NCI-H1092 treated with DMSO at 0.1 percent for 48 hours (cell line): ENCODE results near the gene FAM222A.

Experiments used
- DNase-seq: peaks from one replicate; lab custom pipeline; 2025; lab: John Stamatoyannopoulos, UW

Gene FAM222A

DNA sequence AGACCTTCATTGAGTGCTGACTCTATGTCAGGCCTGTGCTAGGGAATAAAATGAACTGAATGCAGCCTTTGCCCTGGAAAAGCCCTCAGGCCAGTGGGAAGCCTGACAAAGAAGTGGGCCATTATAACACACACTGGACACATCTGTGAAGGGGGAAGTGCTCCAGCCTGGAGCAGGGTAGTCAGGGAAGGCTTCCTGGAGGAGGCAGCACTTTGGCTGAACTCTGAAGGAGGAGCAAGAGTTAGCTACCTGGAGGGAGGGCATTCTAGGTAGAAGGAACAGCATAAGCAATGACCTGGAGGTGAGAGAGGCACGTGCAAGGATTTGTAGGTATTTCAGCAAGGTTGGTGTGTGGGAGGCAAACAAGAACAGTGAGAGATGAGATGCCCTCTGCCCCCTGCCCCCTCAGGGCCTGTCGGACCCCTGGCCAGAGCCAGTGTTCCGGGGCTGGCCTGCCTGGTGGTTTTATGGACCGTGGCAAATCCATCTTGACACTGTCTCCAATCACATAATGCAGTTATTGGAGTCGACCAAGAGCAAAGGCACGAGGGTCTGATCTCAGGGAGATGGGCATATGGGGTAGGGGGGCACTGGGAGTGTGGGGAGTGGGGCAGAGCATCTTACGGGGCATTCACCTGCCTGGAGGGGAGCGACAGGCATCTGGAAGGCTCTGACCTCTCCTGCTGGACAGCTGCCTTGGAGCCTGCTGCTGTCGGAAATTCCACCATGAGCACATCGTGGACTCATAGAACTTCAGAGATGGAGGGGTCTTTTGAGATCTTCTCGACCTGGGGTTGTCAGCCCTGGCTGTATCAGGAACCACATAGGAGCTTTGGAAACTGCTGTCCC lies 2.7 kb upstream of the FAM222A start:
- DNase-seq, result no peak

DNA sequence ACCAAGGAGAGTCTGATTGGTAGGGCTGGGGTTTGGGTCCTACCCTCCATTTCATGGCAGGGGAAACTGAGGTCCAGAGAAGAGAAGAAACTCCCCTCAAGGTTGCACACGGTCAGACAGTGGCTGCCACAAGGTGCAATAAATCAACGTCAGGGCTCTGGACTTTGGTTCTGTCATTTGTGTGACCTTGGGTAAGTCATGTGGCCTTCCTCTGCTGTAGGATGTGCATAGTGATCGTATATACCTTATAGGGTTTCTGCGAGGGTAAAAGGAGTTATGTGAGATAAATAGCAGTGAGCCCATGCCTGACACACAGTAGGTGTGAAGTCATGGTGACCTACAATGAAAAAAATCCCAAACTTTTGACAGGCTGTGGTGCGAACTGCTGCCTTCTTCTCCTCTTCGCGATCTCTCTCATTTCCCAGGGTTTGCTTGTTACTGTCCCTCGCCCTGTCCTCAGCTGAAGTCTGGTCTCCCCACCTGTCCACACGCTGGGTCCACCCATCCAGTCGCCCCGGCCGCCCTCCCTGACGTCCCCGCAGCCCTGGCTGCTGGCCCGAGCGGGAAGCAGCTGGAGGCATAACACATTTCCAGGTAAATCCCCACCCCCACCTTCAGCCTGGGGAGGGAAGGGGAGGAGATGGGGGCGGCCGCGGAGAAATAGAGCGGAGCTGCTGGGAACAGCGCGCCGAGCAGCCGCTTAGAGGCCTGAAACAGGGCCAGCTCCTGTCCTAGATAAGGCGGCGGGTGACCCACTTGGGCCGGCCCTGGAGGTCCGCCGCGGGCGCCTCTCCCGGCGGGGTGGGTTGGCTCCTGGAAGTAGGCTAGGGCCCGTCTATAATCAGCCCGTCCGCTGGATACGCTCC lies 1.8 kb upstream of the FAM222A start:
- DNase-seq, result no peak

DNA sequence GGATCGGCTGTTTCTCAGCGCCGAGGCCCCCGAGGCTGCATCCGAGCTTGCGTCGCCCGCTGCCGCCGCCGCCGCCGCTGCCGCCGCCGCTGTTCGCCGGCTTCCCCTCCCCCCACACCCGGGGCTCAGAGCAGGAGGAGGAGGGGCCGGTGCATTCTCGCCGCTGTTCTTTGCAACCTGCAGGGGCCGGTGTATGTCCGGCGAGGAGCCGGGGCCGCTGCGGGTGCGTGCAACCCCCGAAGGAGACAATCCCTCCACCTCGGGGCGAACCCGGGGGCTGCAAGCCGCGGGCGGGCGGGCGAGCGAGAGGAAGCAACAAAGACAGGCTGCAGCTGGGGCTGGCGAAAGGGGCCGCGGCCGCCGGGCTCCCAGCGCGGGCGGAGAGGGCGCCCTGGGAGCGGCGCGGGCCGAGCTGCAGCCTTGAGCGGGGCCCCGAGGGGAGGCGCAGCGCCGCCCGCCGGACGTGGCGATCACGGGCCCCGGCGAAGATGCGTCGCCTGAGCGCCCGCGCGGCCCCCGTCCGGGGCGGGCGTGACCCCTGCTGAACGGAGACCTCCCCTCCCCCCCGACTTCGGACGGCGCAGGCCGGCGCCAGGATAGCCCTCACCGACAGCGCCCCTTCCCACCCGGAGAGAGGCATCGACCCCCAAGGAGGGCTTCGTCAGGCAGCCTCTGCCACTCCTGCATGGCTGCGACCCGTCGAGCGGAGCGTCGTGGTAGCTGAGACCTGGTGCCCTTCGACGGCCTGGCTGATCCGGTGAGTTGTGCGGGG lies 702 bp downstream of the FAM222A start:
- peak; percentile 31 for DNase-seq

DNA sequence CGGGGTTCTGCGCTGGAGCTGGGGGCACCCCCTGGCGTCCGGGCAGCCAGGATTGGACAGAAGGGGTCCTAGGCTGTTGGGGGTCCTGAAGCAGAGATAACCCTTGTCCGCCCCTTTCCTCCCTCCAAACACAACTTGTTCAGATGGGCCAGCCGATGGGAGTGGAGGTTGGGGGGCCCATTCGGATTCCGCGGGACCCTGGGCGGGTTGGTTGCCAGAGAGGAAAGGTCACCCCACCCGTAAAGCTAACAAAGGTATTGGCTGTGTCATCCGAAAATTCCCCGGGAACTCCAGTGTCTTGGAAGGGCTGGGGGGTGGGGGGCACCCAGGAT lies 1.3 kb downstream of the FAM222A start:
- no peak for DNase-seq

DNA sequence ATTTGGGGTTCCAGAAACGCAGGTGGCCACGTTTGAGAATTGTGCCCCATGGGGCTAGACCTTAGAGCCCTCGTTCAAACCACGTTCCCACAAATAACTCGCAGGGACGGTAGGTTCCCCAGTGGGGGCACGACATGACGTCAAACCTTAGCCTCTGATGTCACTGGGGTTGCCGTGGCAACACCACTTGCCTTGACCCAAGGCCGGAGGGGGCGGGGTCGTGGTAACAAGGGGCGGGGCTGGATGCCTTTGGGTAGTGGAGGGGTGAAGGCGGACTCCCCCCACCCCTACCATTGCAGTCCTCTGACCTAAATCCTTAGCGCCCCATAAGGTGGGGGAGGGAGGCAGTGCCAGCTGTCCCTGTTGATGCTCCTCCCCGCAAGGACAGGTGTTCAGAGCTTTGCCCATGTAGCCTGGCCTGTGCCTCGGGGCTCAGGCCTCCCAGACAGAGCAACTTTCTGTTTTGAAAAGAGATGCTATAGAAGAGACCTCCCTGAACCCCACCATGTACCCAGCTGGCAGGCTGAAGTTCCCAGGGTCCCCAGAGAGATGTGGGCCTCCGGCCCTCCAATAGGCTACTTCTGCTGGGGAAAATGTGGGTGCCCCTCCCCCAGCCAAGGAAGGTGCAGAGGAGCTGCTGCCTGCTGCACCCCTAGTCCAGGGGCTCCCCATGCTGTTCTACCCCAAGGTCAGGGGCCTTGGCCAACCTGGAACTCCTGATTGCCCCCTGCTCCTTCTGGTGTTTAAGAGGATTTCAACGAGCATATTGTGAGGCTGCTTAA lies 1.9 kb downstream of the FAM222A start:
- peak; percentile 10 for DNase-seq

DNA sequence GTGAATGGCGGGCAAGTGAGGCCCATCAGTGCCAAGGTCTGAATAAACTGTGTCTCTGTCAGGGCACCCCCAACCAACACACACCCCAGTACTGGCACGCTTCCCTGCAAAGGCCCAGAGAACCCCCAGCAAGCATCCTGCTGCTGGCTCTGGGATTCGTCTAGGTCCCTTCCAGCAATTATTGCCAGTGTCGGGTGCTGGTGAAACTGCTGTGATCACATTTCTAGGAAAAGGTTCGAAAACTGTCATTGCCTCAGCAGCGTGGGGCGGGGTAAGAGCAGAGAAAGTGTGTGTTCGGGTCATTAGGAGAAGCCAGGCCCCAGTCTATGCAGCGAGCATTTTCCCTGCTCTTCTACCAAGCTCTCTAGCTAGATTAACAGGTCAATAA lies 2.5 kb downstream of the FAM222A start:
- no peak for DNase-seq

DNA sequence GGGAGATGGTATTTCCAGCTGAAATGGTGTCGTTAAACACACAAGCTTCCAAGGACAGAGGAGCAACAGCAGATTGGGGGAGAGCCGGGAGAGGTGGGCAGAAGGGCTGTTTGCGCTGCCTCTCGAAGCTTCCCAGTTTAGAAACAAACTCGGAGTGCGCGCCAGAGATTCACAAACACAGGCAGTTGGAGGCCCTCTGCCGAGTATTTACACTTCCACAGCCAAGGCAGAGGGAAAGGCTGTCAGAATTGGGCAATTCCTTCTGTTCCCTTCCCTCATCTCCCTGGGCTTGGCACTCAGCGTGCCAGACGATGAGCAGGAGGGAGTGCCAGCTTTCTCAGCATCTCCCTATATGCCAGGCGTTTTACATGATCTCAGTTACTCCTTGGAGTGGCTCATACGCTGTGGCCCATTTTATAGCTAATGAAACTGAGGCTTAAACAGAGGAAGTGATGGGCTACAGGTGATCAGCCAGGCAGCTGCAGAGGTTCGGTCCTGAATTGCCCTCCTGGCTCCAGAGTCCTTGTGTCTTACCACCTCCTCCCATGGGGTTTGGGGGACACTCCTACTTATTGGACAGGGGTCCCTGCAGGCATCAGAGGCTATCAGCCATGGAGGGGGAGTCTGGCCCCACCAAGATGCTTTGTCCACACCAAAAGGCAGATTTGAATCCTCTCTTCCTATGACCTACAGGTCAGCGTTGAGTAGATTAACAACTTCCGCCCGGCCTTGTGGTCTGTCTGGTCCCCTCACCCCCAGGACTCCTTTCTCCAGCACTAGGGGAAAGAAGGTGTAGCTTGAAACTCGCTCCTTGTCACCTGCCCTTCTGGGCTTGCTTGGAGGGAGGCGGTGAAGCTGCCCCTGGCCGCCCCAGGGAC lies 3.1 kb downstream of the FAM222A start:
- DNase-seq, result peak; percentile 69

DNA sequence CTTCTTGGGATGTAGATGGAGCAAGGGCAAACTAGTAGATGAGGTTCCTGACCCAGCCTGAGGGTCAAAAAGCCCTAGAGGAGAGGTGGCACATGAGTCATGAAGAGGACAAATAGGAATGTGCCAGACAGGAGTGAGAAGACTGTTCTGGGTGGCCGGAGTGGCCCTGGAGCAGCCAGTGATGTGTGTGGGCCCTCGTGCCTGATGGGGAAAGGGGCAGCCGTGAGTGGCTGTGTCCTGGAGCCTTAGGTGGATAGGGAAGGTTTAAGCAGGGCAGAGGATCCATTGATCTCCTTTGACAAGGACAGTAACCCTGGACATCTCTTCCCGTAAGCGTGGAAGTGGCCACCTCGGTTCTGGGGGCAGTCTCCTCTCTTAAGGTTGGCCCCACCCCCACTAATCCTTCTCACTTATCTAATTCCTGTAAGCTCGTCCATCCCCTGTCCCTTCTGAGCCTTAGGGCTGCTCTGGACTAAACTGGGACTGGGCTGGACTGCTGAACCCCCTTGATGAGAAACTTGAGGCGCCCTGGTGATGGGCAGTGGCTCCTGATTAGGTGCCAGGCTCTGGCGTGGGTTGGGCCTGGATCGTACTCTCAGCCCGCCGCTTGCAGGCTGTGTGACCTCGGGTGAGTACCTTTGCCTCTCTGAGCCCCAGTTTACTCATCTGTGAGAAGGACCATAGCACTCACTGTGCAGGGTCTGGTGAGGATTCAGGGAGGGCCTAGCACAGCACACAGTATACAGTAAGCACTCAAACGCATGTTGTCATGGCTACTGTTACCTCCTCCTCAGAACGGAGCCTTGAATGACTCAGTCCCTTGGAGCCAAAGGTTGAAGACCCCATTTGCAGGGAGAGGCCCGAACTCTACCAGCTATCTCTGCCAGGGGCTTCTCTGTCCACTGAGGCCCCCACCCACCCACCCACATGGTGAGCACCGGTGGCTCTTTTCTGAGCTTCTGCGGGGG lies 4.0 kb downstream of the FAM222A start:
- no peak for DNase-seq

DNA sequence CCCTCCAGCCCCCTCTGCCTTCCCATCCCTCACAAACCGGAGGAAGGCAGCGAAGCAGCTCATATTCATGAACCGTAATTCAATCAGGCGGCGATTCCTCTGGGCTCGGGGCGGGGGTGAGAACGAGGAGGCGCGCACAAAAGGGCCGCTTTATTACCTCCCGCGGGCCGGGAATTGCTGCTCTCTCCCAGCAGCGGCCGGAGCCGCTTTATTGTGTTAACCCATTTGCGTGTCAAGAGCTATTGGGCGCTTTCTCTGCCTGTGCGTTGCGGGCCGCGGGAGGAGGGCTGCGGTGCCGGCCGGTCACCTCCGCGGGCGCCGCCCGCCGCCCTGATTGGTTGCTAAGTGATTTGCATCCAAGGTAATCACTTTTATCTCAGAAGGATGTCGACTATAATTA lies 4.8 kb downstream of the FAM222A start:
- DNase-seq, result peak; percentile 22

DNA sequence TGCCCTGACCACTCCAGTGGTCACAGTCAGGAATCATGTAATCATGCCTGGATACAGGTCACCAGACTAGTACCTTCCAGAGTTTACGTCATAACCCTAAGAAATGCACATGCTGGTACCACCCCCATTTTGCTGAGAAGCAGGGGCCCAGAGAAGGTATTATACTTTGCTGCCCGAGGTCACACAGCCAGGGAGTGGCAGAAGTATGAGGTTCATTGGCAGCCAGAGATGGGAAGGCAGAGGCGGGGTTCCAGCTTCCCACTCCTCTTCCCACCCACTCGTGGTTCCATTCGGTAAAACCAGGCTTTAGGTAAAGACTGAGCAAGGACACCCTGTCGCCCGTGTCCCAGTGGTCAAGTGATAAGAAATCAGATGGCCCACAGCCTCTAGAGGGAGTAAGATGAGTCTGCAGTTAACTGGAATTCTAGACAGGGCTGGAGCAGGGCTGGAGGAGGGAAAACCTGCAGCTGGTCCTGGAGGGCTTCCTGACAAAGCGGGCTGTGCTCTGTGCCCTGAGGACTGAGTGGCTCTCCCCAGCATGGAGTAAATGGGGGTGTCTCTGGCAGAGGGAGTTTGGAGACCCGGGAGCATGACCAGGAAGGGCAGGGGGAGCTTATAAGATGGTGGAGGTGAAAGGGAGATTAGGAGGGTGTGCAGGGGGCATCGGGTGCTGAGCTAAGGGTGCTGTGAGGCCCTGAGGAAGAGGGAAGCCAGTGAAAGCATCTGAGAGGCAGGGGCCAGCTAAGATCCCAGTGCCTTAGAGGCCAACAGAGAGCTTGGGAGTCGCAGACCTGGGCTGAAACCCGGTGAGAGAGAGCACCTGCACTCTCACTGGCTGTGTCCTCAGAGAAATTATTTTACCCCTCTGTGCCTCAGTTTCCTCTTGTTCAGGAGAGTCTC lies 5.7 kb downstream of the FAM222A start:
- no peak for DNase-seq

DNA sequence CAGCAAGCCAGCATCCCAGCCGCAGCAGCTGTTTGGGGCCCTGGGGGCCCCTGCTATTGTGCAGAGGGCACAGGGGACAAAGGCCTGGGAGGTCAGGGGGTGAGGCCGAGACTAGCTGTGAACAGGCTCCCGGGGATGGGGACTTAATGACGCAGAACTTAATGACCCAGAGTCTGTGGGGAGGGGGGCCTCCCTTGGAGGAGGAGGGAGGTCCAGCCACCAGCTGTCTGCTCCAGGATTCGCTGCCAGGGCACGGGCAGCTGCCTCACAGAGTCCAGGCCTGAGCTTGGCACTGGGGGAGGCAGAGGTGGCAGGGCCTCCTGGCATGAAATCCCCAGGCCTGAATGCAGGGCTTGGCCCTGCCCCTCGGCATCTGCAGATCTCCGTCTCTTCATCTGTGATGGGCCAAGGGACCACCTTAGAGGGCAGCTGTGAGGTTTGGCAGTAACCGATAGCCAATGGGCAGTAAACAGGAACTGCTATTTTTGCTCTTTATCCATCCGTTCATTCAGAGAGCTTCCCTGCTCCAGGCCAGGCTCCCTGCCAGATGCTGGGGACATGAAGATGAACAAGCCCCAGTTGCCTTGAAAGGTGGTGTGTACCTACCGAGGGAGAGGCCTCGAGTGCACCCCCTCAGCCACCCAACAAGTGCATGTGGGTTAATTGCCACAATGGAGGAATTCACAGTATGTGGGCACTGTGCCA lies 6.7 kb downstream of the FAM222A start:
- peak; percentile 50 for DNase-seq

DNA sequence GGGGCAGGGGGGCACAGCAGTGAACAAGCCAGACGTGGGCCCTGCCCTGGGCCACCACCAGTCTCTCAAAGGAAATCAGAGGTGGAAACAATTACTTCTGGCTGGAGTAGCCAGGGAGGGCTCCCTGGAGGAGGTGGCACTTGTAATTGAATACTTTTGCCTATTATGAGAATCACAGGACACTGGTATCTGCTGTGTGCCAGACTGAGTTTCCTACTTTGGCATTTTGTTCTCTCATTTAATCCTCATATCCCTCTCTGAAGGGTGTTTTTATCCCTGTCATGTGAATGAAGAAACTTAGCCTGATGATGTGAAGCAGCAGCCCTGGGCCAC lies 7.2 kb downstream of the FAM222A start:
- DNase-seq, result no peak

DNA sequence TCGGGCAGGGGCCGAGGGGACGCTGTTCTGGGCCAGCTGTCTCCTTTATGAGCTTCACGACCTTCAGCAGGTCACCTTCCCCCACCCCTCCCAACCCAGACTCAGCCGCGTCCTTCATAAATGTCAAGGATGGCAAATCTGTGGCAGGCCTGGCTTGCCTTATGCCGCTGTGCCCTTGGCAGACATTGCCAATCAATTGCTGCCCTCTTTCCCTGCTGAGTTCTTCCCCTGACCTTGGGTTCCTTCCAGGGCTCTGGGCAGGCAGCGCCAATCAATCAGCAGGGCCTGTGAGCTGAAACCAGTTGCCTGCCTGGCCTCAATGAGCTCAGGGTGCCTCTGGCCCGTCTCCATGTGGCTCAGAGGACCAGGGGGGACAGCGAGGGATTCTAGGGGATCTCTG lies 7.7 kb downstream of the FAM222A start:
- DNase-seq, result no peak

DNA sequence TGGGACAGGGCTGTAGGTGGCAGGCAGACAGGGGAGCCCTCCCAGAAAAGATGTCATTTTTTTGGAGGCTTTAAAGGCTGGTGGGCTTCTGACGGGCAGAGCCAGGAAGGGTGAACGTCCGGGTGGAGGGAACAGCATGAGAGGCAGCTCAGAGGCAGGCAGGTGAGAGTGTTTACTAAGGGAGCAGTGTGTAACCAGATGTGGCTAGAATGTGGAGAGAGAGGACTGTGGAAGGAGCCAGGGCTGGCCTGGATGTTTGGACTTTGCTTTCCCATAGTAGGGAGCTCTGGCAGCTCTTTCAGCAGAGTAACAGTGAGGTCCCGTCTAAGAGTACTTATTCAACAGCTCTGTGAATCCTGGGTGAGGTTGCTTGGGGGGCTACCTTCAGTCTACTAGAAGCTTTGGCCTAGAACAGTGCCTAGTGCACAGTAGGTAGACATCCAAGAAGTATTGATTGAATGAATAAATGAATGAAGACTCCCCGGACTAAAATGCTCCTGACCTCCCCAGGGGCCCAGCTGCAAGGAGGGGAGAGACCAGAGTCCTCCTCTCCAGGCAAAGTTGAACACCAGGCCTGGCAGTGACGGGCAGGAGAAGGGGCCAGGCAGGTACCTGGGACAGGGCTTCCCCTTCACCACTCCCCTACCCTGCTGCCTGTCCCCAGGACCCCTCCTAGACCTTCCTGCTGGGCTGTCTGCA lies 8.5 kb downstream of the FAM222A start:
- DNase-seq, result no peak

DNA sequence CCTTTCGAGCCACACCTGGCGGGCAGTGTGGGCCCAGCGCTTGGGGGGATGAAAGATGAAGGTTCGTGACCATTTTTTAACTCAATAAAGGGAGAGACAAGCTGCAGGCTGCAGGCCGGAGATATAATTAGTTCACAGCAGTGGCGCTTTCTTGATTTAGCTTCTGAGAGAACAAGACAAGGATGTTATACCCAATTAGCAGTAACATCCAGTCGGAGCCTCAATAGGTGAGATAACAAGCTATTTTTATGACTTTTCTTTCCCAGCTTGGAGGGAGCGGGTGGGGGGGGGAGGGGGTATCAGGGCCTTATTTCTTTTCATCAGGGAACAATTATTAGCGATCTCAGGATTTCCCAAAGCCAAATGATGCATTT lies 9.1 kb downstream of the FAM222A start:
- DNase-seq, result no peak

DNA sequence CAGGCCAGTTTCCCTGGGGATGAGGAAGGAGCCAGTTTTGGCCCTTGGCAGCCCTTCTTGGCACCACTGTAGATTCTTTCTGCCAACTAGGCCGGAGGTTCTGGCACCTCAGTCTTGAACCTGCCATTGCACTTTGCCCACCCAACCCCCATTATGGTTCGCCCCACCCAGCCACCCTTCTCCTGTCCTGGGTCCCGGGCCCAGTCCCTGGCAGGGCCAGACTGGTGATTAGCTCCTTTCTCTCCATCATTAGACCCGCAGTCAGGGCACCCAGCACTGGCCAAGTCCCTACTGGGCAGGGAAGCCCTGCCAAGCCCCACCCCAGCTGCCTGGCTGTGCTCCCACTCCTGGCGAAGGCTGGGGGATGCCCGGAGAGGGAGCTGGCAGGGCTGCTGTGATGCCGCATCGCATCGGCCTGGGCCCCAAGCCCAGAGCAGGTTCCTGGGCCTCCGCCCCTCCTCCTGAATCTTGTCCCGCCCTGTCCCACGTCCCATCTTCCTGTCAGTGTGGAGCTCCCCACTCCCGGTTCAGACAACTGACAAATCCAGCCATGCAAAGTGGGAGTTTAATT lies 9.8 kb downstream of the FAM222A start:
- peak; percentile 27 for DNase-seq

DNA sequence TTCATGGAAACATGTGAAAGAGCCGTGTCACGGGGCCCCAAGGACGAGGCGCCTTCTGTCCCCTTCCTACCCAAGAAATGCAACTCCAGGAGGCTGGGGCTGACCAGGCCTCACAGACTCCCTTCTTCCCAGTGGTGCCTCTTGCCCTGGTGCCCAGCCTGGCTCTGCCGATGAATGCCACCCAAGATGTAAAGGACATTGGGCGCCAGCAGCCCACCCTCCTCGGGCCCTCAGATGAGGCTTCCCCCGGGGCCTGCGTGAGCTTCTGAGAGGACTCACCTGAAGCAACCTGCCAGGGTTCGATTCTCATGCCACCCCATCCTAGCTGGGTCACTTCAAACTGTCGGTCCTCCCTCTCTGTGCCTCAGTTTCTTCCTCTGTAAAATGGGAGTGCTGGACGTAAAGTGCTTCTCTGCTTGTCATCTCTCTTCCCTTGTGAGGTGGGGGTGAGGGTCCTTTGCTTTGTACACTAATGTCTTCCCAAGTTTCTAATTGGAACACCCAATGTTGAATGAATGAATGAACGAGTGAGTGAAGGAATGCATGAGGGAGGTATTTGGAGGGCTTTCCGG lies 10.8 kb downstream of the FAM222A start:
- no peak for DNase-seq
